HepG2 (cell line): ENCODE measurements around the gene FSIP1. TPM values are rescaled to one million over a fixed set of nuclear protein-coding genes. Genes with fewer than 3 reads are reported as not detected.

Source experiments
- BHLHE40 ChIP-seq: IDR thresholded peaks from 2 replicates; pipeline ENCODE4 v1.6.1; 2011; ENCODE audit warnings: low read length, improper control_type of control experiment
- CHCHD3 ChIP-seq: sonication (generic); formaldehyde crosslinking; IDR thresholded peaks from 2 replicates; pipeline ENCODE4 v1.8.0; 2022; ENCODE audit warnings: mild to moderate bottlenecking, missing genetic modification reagents, moderate library complexity
- E2F1 ChIP-seq: sonication (generic); formaldehyde crosslinking; IDR thresholded peaks from 2 replicates; pipeline ENCODE4 v1.5.0; 2020; ENCODE audit warnings: missing genetic modification reagents
- EZH2 ChIP-seq: conservative IDR thresholded peaks from 2 replicates; pipeline ENCODE4 v1.6.1; 2012; ENCODE audit warnings: mild to moderate bottlenecking, low read depth, low read length, moderate library complexity
- HMGXB4 ChIP-seq, 2 experiments: sonication (generic) in 1 of 2; formaldehyde crosslinking in 1 of 2; IDR thresholded peaks; 2 replicates each; pipeline versions ENCODE4 v1.4.0 to v1.6.1; 2018 to 2020; ENCODE audit warnings: missing genetic modification reagents in 2 of 2, borderline replicate concordance in 1 of 2, low read depth in 1 of 2, mild to moderate bottlenecking in 1 of 2, missing biosample characterization in 1 of 2
- MTF2 ChIP-seq: sonication (generic); formaldehyde crosslinking; IDR thresholded peaks from 2 replicates; pipeline ENCODE4 v1.5.0; 2020; ENCODE audit warnings: missing genetic modification reagents, borderline replicate concordance
- NFIC ChIP-seq: IDR thresholded peaks from 2 replicates; pipeline ENCODE4 v1.6.1; 2012; ENCODE audit warnings: mild to moderate bottlenecking, low read length, inconsistent platforms
- PRDM10 ChIP-seq: sonication (generic); formaldehyde crosslinking; IDR thresholded peaks from 2 replicates; pipeline ENCODE4 v1.4.0; 2020; ENCODE audit warnings: low read depth, missing genetic modification reagents
- REXO4 ChIP-seq: sonication (generic); formaldehyde crosslinking; IDR thresholded peaks from 2 replicates; pipeline ENCODE4 v1.8.0; 2022; ENCODE audit warnings: missing genetic modification reagents, mild to moderate bottlenecking, borderline replicate concordance
- SNAPC5 ChIP-seq: sonication (generic); formaldehyde crosslinking; IDR thresholded peaks from 2 replicates; pipeline ENCODE4 v1.8.1; 2023; ENCODE audit warnings: mild to moderate bottlenecking, missing genetic modification reagents, borderline replicate concordance
- TEAD3 ChIP-seq: optimal IDR thresholded peaks from 2 replicates; pipeline ENCODE3; 2016; ENCODE audit warnings: borderline replicate concordance
- ZNF18 ChIP-seq: sonication (generic); formaldehyde crosslinking; IDR thresholded peaks from 2 replicates; pipeline ENCODE4 v1.8.0; 2022; ENCODE audit warnings: mild to moderate bottlenecking, missing genetic modification reagents; ENCODE audit not compliant: insufficient replicate concordance
- ZNF225 ChIP-seq: sonication (generic); formaldehyde crosslinking; IDR thresholded peaks from 2 replicates; pipeline ENCODE4 v1.4.0; 2020; ENCODE audit warnings: mild to moderate bottlenecking, missing genetic modification reagents
- ZNF276 ChIP-seq: sonication (generic); formaldehyde crosslinking; IDR thresholded peaks from 2 replicates; pipeline ENCODE4 v1.4.0; 2020; ENCODE audit warnings: mild to moderate bottlenecking, low read depth, missing genetic modification reagents
- ZNF282 ChIP-seq: fragments of 450-650 bp; IDR thresholded peaks from 2 replicates; pipeline ENCODE4 v1.6.1; 2018; ENCODE audit not compliant: partially characterized antibody
- ZNF430 ChIP-seq: sonication (generic); formaldehyde crosslinking; IDR thresholded peaks from 2 replicates; pipeline ENCODE4 v1.9.0; 2021; ENCODE audit warnings: mild to moderate bottlenecking, missing genetic modification reagents
- ZNF496 ChIP-seq: sonication (generic); formaldehyde crosslinking; IDR thresholded peaks from 2 replicates; pipeline ENCODE4 v1.8.1; 2023; ENCODE audit warnings: mild to moderate bottlenecking, moderate library complexity, missing genetic modification reagents; ENCODE audit not compliant: insufficient replicate concordance
- ZNF7 ChIP-seq: IDR thresholded peaks from 2 replicates; pipeline ENCODE4 v1.6.1; 2016; ENCODE audit warnings: missing biosample characterization, missing genetic modification reagents
- polyA plus RNA-seq, 8 experiments: library from polyadenylated mRNA; depleted of rRNA in 3 of 8; stranded (reverse) in 7 of 8; unstranded in 1 of 8; fragments of >200 nt; fragmentation: Illumina TruSeq in 4 of 8; extraction: Trizol in 4 of 8; gene quantifications; 2 replicates each; pipeline versions ENCODE4 v1.2.1 to v1.2.3, GENCODE V29; 2011 to 2016; ENCODE audit warnings: low read depth in 4 of 8, missing spikeins in 1 of 8, mixed read lengths in 1 of 8; ENCODE audit not compliant: insufficient read depth in 1 of 8
- total RNA-seq, 5 experiments: library from RNA; depleted of rRNA; stranded (reverse); fragments of >200 nt; fragmentation: Illumina TruSeq; extraction: Trizol; gene quantifications; 2 replicates each; pipeline ENCODE4 v1.2.3, GENCODE V29; 2016; ENCODE audit warnings: low read depth in 1 of 5

Gene FSIP1
- total and polyA plus RNA-seq, 2 of the 13 experiments (the other 11 are each of a cell fraction or from before 2014, with no cell fraction given) = 0.18 TPM; not detected in 1

GRCh38 chr15:39782441-39783138 lies at the start of gene FSIP1 (continued):
- no peak for TF ChIP-seq ZNF18 (CRISPR knock-in tag)
- peak; percentile 99 for TF ChIP-seq PRDM10 (CRISPR knock-in tag)
- no peak for TF ChIP-seq CHCHD3
- TF ChIP-seq REXO4 (CRISPR knock-in tag) = no peak
- no peak for TF ChIP-seq ZNF282
- TF ChIP-seq ZNF496 (CRISPR knock-in tag) = no peak
- peak; percentile 58 for TF ChIP-seq TEAD3 (CRISPR knock-in tag)
- TF ChIP-seq SNAPC5 (CRISPR knock-in tag) = no peak
- no peak for TF ChIP-seq EZH2
- TF ChIP-seq HMGXB4 (CRISPR knock-in tag; IDR thresholded peaks at IDR 0.05; ENCODE audit: borderline replicate concordance in 1 of 2, low read depth in 1 of 2) = peak; percentile 69 to 75; a peak in 3 of 4 replicates
- TF ChIP-seq ZNF7 (CRISPR knock-in tag) = no peak
- peak; percentile 61; the same call in 1 of the 2 replicates for TF ChIP-seq MTF2 (CRISPR knock-in tag)
- 0 out of 2 replicates have a peak, but pooled peaks have one; percentile 59 for TF ChIP-seq ZNF225 (CRISPR knock-in tag)
- TF ChIP-seq BHLHE40 = peak; percentile 81
- no peak for TF ChIP-seq NFIC
- no peak for TF ChIP-seq E2F1
- peak; percentile 66; the same call in 1 of the 2 replicates for TF ChIP-seq ZNF430 (CRISPR knock-in tag)
- TF ChIP-seq ZNF276 = peak; percentile 40; the same call in 1 of the 2 replicates
